Measurements from ENCODE around the gene RAD50.
"Not testable (repeated sequence)": the region's sequence is repeated elsewhere in the genome, so short reads cannot be mapped to it uniquely, and the experiment has no call there.

RAD50 gene

DNA sequence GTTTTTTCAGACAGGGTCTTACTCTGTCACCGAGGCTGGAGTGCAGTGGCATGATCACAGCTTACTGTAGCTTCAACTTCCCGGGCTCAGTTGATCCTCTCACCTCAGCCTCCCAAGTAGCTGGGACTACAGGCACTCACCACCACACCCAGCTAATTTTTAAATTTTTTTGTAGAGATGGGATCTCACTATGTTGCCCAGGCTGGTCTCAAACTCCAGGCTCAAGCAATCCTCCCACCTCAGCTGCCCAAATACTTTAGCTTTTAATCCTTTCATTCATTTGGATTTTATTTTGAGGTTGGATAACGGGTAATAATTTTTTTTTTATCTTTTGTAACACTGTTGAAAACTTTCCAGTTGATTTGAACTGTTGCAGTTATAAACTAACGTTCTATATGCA, 76.8 kb downstream of the RAD50 start:
- H2AFZ ChIP-seq (ENCODE audit: low read length, unreplicated experiment); H3K79me2 ChIP-seq (ENCODE audit: control insufficient read depth, insufficient read depth, low read length, unreplicated experiment); H3K4me3 ChIP-seq (ENCODE audit: low read depth, low read length); H3K4me1 ChIP-seq (ENCODE audit: control insufficient read depth, insufficient read depth, low read length, unreplicated experiment); H3K27me3 ChIP-seq (ENCODE audit: insufficient read depth, low read length); H3K27ac ChIP-seq (ENCODE audit: low read depth, low read length): not testable (repeated sequence)
- peaks cover 16% of the 10 kb centered on the region; the same call in 1 of the 2 replicates for H3K36me3 ChIP-seq (ENCODE audit: insufficient read depth, low read length)

DNA sequence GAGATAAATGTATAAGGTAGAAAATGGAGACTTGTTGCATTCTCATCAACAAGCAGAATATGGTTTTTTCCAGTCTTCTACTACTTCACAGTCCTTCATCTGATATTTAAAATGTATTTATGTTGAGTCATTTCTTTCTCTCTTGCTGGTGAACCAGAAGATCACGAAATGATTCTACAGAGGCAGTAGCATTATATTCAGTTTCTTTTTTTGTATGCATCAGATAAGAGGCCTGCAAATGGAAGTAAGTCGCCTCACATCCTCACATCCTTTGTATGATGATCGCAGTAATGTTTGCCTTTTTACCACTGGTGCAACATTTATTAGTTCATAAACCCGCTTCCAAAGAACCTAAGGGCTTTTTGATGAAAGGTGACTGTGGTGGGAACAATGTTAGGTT, 79.1 kb downstream of the RAD50 start:
- Histone ChIP-seq H3K36me3 (ENCODE audit: insufficient read depth, low read length) (peaks cover 17% of the 10 kb centered on the region; the same call in 1 of the 2 replicates), H3K4me1 (ENCODE audit: control insufficient read depth, insufficient read depth, low read length, unreplicated experiment) (no peaks in the 10 kb centered on the region), H3K4me3 (ENCODE audit: low read depth, low read length) (no peak overlapping the region), H3K79me2 (ENCODE audit: control insufficient read depth, insufficient read depth, low read length, unreplicated experiment) (no peaks in the 10 kb centered on the region), H2AFZ (ENCODE audit: low read length, unreplicated experiment) (no peak overlapping the region), H3K27me3 (ENCODE audit: insufficient read depth, low read length) (no peaks in the 10 kb centered on the region), H3K27ac (ENCODE audit: low read depth, low read length) (no peak overlapping the region)

DNA sequence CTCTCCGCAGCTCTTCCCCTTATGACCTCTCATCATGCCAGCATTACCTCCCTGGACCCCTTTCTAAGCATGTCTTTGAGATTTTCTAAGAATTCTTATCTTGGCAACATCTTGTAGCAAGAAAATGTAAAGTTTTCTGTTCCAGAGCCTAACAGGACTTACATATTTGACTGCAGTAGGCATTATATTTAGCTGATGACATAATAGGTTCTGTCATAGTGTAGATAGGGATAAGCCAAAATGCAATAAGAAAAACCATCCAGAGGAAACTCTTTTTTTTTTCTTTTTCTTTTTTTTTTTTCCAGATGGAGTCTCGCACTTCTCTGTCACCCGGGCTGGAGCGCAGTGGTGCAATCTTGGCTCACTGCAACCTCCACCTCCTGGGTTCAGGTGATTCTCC, 80.5 kb downstream of the RAD50 start:
- no peak overlapping the region for H2AFZ ChIP-seq (ENCODE audit: low read length, unreplicated experiment)
- no peak overlapping the region for H3K4me3 ChIP-seq (ENCODE audit: low read depth, low read length)
- no peaks in the 10 kb centered on the region for H3K4me1 ChIP-seq (ENCODE audit: control insufficient read depth, insufficient read depth, low read length, unreplicated experiment)
- H3K36me3 ChIP-seq (ENCODE audit: insufficient read depth, low read length) = peaks cover 17% of the 10 kb centered on the region; the same call in 1 of the 2 replicates
- no peaks in the 10 kb centered on the region for H3K79me2 ChIP-seq (ENCODE audit: control insufficient read depth, insufficient read depth, low read length, unreplicated experiment)
- no peaks in the 10 kb centered on the region for H3K27me3 ChIP-seq (ENCODE audit: insufficient read depth, low read length)
- H3K27ac ChIP-seq (ENCODE audit: low read depth, low read length) = no peak overlapping the region

DNA sequence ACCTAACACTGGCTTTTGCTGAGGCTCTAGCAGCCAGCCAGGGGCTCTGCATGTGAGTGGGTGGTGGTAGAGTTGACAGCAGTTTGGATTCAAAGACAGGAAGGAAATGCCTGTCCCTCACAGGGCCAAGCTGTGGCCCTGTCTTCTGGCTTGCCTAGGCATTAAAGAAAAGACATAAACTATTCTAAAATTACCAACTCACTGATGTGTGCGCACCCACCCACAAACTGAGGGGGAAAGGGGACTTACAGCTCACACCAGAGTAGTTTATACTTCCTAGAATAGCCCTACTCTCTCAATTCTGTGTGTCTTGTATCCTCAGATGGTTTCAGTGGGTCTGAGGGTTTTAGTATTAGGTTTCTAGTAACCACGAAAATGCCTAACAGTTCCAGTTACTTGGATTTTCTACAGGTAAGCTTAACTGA, 82.9 kb downstream of the RAD50 start:
- Histone ChIP-seq H3K27me3 (ENCODE audit: insufficient read depth, low read length) (no peaks in the 10 kb centered on the region), H3K27ac (ENCODE audit: low read depth, low read length) (no peak overlapping the region), H3K79me2 (ENCODE audit: control insufficient read depth, insufficient read depth, low read length, unreplicated experiment) (no peaks in the 10 kb centered on the region), H2AFZ (ENCODE audit: low read length, unreplicated experiment) (no peak overlapping the region), H3K4me1 (ENCODE audit: control insufficient read depth, insufficient read depth, low read length, unreplicated experiment) (no peaks in the 10 kb centered on the region), H3K36me3 (ENCODE audit: insufficient read depth, low read length) (peaks cover 17% of the 10 kb centered on the region; the same call in 1 of the 2 replicates), H3K4me3 (ENCODE audit: low read depth, low read length) (no peak overlapping the region)

DNA sequence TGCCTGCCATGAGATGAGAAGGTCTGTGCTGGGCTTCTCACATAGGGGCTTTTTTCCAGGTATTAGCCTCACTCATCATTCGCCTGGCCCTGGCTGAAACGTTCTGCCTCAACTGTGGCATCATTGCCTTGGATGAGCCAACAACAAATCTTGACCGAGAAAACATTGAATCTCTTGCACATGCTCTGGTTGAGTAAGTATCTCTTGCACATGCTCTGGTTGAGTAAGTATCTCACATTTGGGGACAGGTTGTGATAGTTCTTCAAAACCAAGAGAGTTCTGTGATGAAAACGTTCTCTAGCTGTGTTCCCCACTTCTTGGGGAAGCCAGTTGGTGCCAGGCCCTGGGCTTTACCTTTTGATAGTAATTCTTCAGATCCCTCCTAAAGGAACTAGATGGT, 83.8 kb downstream of the RAD50 start:
- Histone ChIP-seq H3K4me1 (ENCODE audit: control insufficient read depth, insufficient read depth, low read length, unreplicated experiment) (no peaks in the 10 kb centered on the region), H3K27ac (ENCODE audit: low read depth, low read length) (no peak overlapping the region), H3K36me3 (ENCODE audit: insufficient read depth, low read length) (peaks cover 17% of the 10 kb centered on the region; the same call in 1 of the 2 replicates), H2AFZ (ENCODE audit: low read length, unreplicated experiment) (no peak overlapping the region), H3K4me3 (ENCODE audit: low read depth, low read length) (no peak overlapping the region), H3K27me3 (ENCODE audit: insufficient read depth, low read length) (no peaks in the 10 kb centered on the region), H3K79me2 (ENCODE audit: control insufficient read depth, insufficient read depth, low read length, unreplicated experiment) (no peaks in the 10 kb centered on the region)

DNA sequence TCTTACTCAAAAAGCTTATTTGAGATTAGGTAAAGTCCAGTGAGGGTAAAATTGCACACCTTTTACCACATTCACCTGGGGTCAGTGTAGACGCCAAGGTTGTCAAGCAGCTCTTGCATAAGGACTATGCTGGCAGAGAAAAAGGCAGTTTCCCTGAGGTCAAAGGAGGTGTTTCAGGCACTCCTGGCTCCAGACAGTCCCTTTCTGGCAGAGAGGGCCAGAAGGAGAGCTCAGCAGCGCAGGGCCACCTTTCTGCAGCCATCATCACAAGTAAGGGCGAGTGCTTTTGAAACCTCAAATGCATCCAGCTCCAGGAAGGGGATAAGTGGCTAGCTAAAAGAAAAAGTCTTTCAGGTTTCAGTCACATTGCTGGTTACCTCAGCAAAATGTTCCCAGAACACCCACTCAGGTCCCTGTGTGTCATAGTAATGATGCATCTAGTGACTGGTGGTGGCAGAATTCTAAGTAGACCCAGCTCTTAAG, 84.5 kb downstream of the RAD50 start:
- Histone ChIP-seq H3K4me1 (ENCODE audit: control insufficient read depth, insufficient read depth, low read length, unreplicated experiment) (no peaks in the 10 kb centered on the region), H3K27ac (ENCODE audit: low read depth, low read length) (no peak overlapping the region), H3K36me3 (ENCODE audit: insufficient read depth, low read length) (peaks cover 13% of the 10 kb centered on the region; the same call in 1 of the 2 replicates), H2AFZ (ENCODE audit: low read length, unreplicated experiment) (no peak overlapping the region), H3K79me2 (ENCODE audit: control insufficient read depth, insufficient read depth, low read length, unreplicated experiment) (no peaks in the 10 kb centered on the region), H3K27me3 (ENCODE audit: insufficient read depth, low read length) (no peaks in the 10 kb centered on the region), H3K4me3 (ENCODE audit: low read depth, low read length) (no peak overlapping the region)

DNA sequence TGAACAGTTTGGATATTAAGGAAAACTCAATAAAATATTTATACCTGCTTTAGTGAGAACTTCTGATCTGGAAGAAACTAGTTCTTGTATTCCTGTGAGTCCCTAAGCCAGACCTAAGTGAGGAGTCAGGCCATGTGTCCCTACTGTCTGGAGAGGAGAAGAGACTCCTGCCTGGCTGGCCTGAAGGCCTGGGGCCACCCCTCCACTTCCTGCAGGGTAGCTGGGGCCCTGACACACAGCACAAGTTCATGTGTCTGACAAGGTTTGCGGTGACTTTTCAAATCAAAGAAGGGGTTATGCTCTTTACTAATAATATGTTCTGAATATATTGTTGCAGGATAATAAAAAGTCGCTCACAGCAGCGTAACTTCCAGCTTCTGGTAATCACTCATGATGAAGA, 85.1 kb downstream of the RAD50 start:
- Histone ChIP-seq H3K79me2 (ENCODE audit: control insufficient read depth, insufficient read depth, low read length, unreplicated experiment) (no peaks in the 10 kb centered on the region), H3K27me3 (ENCODE audit: insufficient read depth, low read length) (no peaks in the 10 kb centered on the region), H3K36me3 (ENCODE audit: insufficient read depth, low read length) (0 out of 2 replicates have a peak, but pooled peaks cover 13% of the 10 kb centered on the region), H2AFZ (ENCODE audit: low read length, unreplicated experiment) (no peak overlapping the region), H3K27ac (ENCODE audit: low read depth, low read length) (no peak overlapping the region), H3K4me1 (ENCODE audit: control insufficient read depth, insufficient read depth, low read length, unreplicated experiment) (no peaks in the 10 kb centered on the region), H3K4me3 (ENCODE audit: low read depth, low read length) (no peak overlapping the region)

DNA sequence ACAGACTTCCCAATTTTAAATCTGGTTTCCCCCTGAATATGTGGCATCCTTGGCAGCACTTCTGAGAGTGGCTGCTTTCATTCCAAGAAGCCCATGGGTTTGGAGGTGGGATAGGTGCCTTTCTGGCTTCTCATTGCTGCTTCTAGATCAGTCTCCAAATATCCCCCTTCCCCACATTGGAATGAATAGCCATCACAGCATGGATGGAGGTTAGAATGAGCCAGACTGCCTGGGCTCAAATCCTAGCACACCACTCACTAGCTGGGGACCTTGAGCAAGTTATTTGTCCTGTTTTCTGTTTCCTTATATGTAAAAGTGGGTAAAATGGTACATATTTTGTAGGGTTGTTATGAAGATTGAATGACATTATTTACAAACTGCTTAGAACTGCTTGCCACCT, 87.4 kb downstream of the RAD50 start:
- no peaks in the 10 kb centered on the region for H3K36me3 ChIP-seq (ENCODE audit: insufficient read depth, low read length)
- H3K4me1 ChIP-seq (ENCODE audit: control insufficient read depth, insufficient read depth, low read length, unreplicated experiment) = no peaks in the 10 kb centered on the region
- no peaks in the 10 kb centered on the region for H3K79me2 ChIP-seq (ENCODE audit: control insufficient read depth, insufficient read depth, low read length, unreplicated experiment)
- H3K27me3 ChIP-seq (ENCODE audit: insufficient read depth, low read length) = no peaks in the 10 kb centered on the region
- H2AFZ ChIP-seq (ENCODE audit: low read length, unreplicated experiment) = no peak overlapping the region
- H3K27ac ChIP-seq (ENCODE audit: low read depth, low read length) = no peak overlapping the region
- H3K4me3 ChIP-seq (ENCODE audit: low read depth, low read length) = no peak overlapping the region

DNA sequence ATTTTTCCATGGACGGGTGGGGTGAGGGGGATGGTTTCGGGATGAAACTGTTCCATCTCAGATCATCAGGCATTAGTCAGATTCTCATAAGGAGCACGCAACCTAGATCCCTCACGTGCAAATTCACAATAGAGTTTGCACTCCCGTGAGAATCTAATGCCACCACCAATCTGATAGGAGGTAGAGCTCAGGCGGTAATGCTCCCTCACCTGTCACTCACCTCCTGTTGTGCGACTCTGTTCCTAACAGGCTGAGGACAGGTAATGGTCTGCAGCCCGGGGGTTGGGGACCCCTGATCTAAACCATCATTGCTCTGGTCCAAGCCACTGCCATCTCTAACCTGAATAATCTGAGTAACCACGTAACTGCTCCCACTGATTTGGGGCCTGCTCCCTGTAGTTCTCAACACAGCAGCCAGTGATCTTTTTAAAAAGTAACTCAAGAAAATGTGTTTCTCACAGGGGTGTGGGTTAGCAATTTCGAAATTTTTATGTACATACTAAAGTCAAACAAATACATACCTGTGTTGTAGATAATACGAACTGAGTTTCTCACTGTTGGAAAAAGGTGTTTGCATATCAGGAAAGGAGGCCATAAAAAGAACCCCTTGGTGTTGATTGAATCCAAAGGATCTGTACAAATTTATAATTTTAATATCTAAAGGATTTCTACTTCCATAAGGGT, 89.9 kb downstream of the RAD50 start:
- H3K79me2 ChIP-seq (ENCODE audit: control insufficient read depth, insufficient read depth, low read length, unreplicated experiment) = no peaks in the 10 kb centered on the region
- H3K27me3 ChIP-seq (ENCODE audit: insufficient read depth, low read length) = no peaks in the 10 kb centered on the region
- H3K4me3 ChIP-seq (ENCODE audit: low read depth, low read length) = no peak overlapping the region
- no peaks in the 10 kb centered on the region for H3K36me3 ChIP-seq (ENCODE audit: insufficient read depth, low read length)
- no peak overlapping the region for H3K27ac ChIP-seq (ENCODE audit: low read depth, low read length)
- no peaks in the 10 kb centered on the region for H3K4me1 ChIP-seq (ENCODE audit: control insufficient read depth, insufficient read depth, low read length, unreplicated experiment)
- H2AFZ ChIP-seq (ENCODE audit: low read length, unreplicated experiment) = no peak overlapping the region

DNA sequence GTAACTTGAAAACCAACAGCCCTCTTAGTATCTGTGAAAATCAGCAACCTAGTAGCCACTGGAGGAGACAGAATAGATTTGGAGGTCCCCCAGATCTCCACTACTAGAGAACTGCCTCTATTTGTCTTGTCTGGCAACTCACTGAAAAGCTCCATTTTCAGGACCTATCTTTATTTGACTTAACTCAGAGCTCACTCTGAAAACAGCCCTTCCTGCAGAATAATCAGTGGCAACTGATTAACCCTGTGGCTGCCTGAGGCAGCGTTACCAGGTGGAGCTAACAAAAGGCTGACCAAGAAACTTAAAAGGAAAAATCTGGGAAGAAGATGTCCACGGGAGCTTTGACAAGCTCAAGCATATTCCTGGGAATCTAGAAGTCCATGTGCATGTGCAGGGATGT, 90.7 kb downstream of the RAD50 start:
- H2AFZ ChIP-seq (ENCODE audit: low read length, unreplicated experiment) = no peak overlapping the region
- H3K27ac ChIP-seq (ENCODE audit: low read depth, low read length) = no peak overlapping the region
- H3K79me2 ChIP-seq (ENCODE audit: control insufficient read depth, insufficient read depth, low read length, unreplicated experiment) = no peaks in the 10 kb centered on the region
- H3K36me3 ChIP-seq (ENCODE audit: insufficient read depth, low read length) = no peaks in the 10 kb centered on the region
- no peaks in the 10 kb centered on the region for H3K27me3 ChIP-seq (ENCODE audit: insufficient read depth, low read length)
- H3K4me3 ChIP-seq (ENCODE audit: low read depth, low read length) = no peak overlapping the region
- no peaks in the 10 kb centered on the region for H3K4me1 ChIP-seq (ENCODE audit: control insufficient read depth, insufficient read depth, low read length, unreplicated experiment)

DNA sequence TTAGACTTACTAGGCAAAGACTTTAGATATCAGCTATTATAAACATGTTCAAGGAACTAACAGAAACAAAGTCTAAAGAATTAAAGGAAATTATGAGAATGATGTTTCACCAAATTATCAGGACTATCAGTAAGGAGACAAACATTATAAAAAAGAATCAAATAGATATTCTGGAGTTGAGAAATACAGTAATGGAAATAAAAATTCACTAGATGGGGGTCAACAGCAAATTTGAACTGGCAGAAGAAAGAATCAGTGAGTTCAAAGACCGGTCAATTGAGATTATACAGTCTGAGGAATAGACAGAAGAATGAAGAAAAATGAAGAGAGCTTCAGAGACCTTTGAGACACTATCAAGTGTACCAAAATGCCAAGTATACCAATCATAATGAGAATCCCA, 91.6 kb downstream of the RAD50 start:
- H3K79me2 ChIP-seq (ENCODE audit: control insufficient read depth, insufficient read depth, low read length, unreplicated experiment) = no peaks in the 10 kb centered on the region
- no peak overlapping the region for H2AFZ ChIP-seq (ENCODE audit: low read length, unreplicated experiment)
- no peak overlapping the region for H3K27ac ChIP-seq (ENCODE audit: low read depth, low read length)
- H3K4me1 ChIP-seq (ENCODE audit: control insufficient read depth, insufficient read depth, low read length, unreplicated experiment) = no peaks in the 10 kb centered on the region
- no peaks in the 10 kb centered on the region for H3K27me3 ChIP-seq (ENCODE audit: insufficient read depth, low read length)
- no peaks in the 10 kb centered on the region for H3K36me3 ChIP-seq (ENCODE audit: insufficient read depth, low read length)
- no peak overlapping the region for H3K4me3 ChIP-seq (ENCODE audit: low read depth, low read length)
